ENCODE data around the gene ARRDC2. TPM values are rescaled to one million over a fixed set of nuclear protein-coding genes. Genes with fewer than 3 reads are reported as not detected.

Gene ARRDC2
- total and polyA plus RNA-seq, 2 of the 13 experiments (the other 11 are each of a cell fraction or from before 2014, with no cell fraction given), result 2.1 to 3.4 TPM

DNA sequence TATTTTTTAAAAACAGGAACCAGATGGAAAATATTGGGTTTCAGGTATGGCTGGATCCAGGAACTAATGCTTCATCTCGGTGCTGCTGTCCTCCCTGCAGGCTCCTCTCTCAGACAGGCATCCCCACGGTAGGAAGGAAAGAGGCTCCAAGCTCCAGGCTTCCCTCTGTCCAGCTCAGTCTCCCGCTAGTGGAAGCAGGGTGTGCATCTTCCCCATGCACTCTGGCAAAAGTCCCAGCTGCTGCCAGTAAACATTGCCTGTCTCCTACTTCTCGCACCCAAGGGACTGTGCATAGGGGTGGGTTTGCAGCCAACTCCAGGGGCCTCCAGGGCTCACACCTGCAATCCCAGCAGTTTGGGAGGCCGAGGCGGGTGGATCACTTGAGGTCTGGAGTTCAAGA lies 49.6 kb downstream of the ARRDC2 start:
- WGBS (ENCODE audit: low lambda C conversion rate), result 19% methylated on average over 4 of the region's 6 CpGs
- Histone ChIP-seq H3K4me2 (ENCODE audit: low read depth, low read length) (peak overlapping the region; percentile 63), H3K79me2 (ENCODE audit: insufficient read depth, low read length) (no peaks in the 10 kb centered on the region), H4K20me1 (ENCODE audit: insufficient read depth, low read length) (no peaks in the 10 kb centered on the region), H3K4me3 (replicated peaks in 1 of 3; ENCODE audit: insufficient read depth in 1 of 3, low read depth in 2 of 3, low read length in 3 of 3) (no peak overlapping the region), H3K27ac (ENCODE audit: extremely low read length, insufficient read depth, low read length) (no peak overlapping the region), H3K4me1 (ENCODE audit: insufficient read depth, low read length) (peaks cover 17% of the 10 kb centered on the region), H3K9ac (ENCODE audit: insufficient read depth, low read depth, low read length) (no peak overlapping the region), H3K27me3 (ENCODE audit: control insufficient read depth in 1 of 2, insufficient read depth in 2 of 2, low read length in 2 of 2) (peaks cover 0 to 6% of the 10 kb centered on the region in 2 experiments; a peak in 2 of 5 replicates), H3K9me3 (ENCODE audit: low read length) (no peaks in the 10 kb centered on the region), H2AFZ (ENCODE audit: low read length) (no peak overlapping the region), H3K36me3 (replicated peaks in 1 of 2; ENCODE audit: control insufficient read depth in 1 of 2, insufficient read depth in 2 of 2, low read length in 2 of 2) (no peaks in the 10 kb centered on the region)
- FAIRE-seq (no peak), DNase-seq (ENCODE audit: low spot score) (no peak), ATAC-seq (peak; percentile 49)
- POLR2A ChIA-PET, result no interaction called here
- intact Hi-C loops (cut with micrococcal nuclease; ENCODE audit: unreplicated experiment) (no loop called here), in situ Hi-C loops (cut with HindIII; ENCODE audit: extremely low pct_ligation_motif_present, low pct_unique_long_range_greater_than_20kb) (loop anchor here (5.0 to 25.0 kb wide), 2 partner anchors 50 to 120 kb away; partner anchors contain the start of genes ARRDC2 and CCDC124)
- BruUV-seq (replicated peaks), result no TSS peak
- CTCF ChIA-PET (ENCODE audit: low intra/inter-chr PET ratio, low total read pairs), result interaction anchor here (1.2 to 3.4 kb wide), 2 partner anchors 50 to 111 kb away, joined by 4 to 85 read pairs; partner anchors contain the start of gene ARRDC2
- TF ChIP-seq FOXA3 (CRISPR knock-in tag; IDR thresholded peaks at IDR 0.05) (no peak), MED1 (CRISPR knock-in tag; IDR thresholded peaks at IDR 0.05) (no peak), ZNF616 (CRISPR knock-in tag; IDR thresholded peaks at IDR 0.05; ENCODE audit: low read depth) (no peak), ZNF136 (CRISPR knock-in tag; IDR thresholded peaks at IDR 0.05; ENCODE audit: low read depth) (no peak), CCDC6 (CRISPR knock-in tag; IDR thresholded peaks at IDR 0.05) (no peak), TCF12 (IDR thresholded peaks at IDR 0.05) (no peak), TCF12 (CRISPR knock-in tag; IDR thresholded peaks at IDR 0.05) (no peak), MYC (CRISPR knock-in tag; IDR thresholded peaks at IDR 0.05; ENCODE audit: borderline replicate concordance) (peak; percentile 3; the same call in 1 of the 2 replicates), HNRNPL (IDR thresholded peaks at IDR 0.05; ENCODE audit: low read depth, low read length) (no peak), ZNF766 (CRISPR knock-in tag; IDR thresholded peaks at IDR 0.05; ENCODE audit: borderline replicate concordance) (no peak), MXD4 (CRISPR knock-in tag; IDR thresholded peaks at IDR 0.05) (no peak), ZNF839 (CRISPR knock-in tag; IDR thresholded peaks at IDR 0.05; ENCODE audit: borderline replicate concordance) (no peak), SRSF1 (optimal IDR thresholded peaks at IDR 0.05; ENCODE audit: low read depth, low read length) (no peak), SALL1 (CRISPR knock-in tag; IDR thresholded peaks at IDR 0.05) (0 out of 2 replicates have a peak, but pooled peaks have one; percentile 14), ZNF253 (CRISPR knock-in tag; IDR thresholded peaks at IDR 0.05; ENCODE audit: borderline replicate concordance) (no peak), SETDB1 (CRISPR knock-in tag; IDR thresholded peaks at IDR 0.05; ENCODE audit: borderline replicate concordance) (no peak), PHF8 (CRISPR knock-in tag; IDR thresholded peaks at IDR 0.05) (no peak), ZFP90 (CRISPR knock-in tag; IDR thresholded peaks at IDR 0.05; ENCODE audit: borderline replicate concordance) (no peak)
- TF ChIP-seq, protein P1, sequence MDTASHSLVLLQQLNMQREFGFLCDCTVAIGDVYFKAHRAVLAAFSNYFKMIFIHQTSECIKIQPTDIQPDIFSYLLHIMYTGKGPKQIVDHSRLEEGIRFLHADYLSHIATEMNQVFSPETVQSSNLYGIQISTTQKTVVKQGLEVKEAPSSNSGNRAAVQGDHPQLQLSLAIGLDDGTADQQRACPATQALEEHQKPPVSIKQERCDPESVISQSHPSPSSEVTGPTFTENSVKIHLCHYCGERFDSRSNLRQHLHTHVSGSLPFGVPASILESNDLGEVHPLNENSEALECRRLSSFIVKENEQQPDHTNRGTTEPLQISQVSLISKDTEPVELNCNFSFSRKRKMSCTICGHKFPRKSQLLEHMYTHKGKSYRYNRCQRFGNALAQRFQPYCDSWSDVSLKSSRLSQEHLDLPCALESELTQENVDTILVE (CRISPR knock-in tag; IDR thresholded peaks at IDR 0.05), result no peak
- TF ChIP-seq, protein P2, sequence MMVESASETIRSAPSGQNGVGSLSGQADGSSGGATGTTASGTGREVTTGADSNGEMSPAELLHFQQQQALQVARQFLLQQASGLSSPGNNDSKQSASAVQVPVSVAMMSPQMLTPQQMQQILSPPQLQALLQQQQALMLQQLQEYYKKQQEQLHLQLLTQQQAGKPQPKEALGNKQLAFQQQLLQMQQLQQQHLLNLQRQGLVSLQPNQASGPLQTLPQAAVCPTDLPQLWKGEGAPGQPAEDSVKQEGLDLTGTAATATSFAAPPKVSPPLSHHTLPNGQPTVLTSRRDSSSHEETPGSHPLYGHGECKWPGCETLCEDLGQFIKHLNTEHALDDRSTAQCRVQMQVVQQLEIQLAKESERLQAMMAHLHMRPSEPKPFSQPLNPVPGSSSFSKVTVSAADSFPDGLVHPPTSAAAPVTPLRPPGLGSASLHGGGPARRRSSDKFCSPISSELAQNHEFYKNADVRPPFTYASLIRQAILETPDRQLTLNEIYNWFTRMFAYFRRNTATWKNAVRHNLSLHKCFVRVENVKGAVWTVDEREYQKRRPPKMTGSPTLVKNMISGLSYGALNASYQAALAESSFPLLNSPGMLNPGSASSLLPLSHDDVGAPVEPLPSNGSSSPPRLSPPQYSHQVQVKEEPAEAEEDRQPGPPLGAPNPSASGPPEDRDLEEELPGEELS (CRISPR knock-in tag; IDR thresholded peaks at IDR 0.05), result no peak; the same call in 1 of the 2 replicates
- TF ChIP-seq, protein P3, sequence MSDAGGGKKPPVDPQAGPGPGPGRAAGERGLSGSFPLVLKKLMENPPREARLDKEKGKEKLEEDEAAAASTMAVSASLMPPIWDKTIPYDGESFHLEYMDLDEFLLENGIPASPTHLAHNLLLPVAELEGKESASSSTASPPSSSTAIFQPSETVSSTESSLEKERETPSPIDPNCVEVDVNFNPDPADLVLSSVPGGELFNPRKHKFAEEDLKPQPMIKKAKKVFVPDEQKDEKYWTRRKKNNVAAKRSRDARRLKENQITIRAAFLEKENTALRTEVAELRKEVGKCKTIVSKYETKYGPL (CRISPR knock-in tag; IDR thresholded peaks at IDR 0.05), result no peak
- TF ChIP-seq, protein P4, sequence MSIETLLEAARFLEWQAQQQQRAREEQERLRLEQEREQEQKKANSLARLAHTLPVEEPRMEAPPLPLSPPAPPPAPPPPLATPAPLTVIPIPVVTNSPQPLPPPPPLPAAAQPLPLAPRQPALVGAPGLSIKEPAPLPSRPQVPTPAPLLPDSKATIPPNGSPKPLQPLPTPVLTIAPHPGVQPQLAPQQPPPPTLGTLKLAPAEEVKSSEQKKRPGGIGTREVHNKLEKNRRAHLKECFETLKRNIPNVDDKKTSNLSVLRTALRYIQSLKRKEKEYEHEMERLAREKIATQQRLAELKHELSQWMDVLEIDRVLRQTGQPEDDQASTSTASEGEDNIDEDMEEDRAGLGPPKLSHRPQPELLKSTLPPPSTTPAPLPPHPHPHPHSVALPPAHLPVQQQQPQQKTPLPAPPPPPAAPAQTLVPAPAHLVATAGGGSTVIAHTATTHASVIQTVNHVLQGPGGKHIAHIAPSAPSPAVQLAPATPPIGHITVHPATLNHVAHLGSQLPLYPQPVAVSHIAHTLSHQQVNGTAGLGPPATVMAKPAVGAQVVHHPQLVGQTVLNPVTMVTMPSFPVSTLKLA (IDR thresholded peaks at IDR 0.05), result no peak
